ENCODE results near the gene ADAMTS10.

DNA sequence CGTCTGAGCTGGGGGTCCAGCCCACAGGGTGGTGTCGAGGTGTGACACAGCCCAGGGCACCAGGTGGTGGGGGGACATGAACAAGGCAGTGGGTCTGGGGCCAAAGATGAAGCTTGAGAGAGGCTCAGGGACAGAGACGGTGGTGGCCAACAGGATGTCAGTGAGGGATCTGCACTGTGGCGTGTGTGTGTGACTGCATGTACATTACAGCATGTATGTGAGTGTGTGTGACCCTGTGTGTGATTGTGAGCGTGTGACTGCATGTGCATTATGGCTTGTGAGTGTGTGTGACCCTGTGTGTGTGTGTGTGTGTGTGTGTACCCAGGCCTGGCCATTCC, 1.6 kb downstream of the ADAMTS10 start:
- TF ChIP-seq ZNF547 (CRISPR knock-in tag; IDR thresholded peaks at IDR 0.05) (no peak), ZNF773 (CRISPR knock-in tag; IDR thresholded peaks at IDR 0.05; ENCODE audit: borderline replicate concordance) (no peak)

Data from HepG2 (cell line).